Pancreas (tissue), 10 donors: ENCODE results near the gene BPGM. TPM values are rescaled to one million over a fixed set of nuclear protein-coding genes. Genes with fewer than 3 reads are reported as not detected.

Experiments
- ATAC-seq, 4 donors: fragments of 200-7000 bp; cut with Tn5 transposase; one replicate each; pipeline versions ENCODE4 v1.8.0 to v1.9.1; 2020; ENCODE audit warnings: mild to moderate bottlenecking in 4 of 4, moderate library complexity in 4 of 4
- DNase-seq, 6 donors: peaks; one replicate each; pipeline ENCODE4 v3.0.0-alpha.2; 2020
- FAIRE-seq: peaks from 2 replicates; lab custom pipeline; 2012; peaks lifted over from hg19 to GRCh38; lab: Jason Lieb, UNC
- H3K27ac ChIP-seq, 4 donors: fragments of 200-600 bp; sonication (generic); 1 replicate in 3 of 4; 2 replicates in 1 of 4; pipeline versions ENCODE4 v1.5.0 to v1.8.0; 2020
- H3K27me3 ChIP-seq, 4 donors: fragments of 200-600 bp; one replicate each; pipeline ENCODE4 v1.8.0; 2021
- H3K36me3 ChIP-seq, 3 donors: fragments of 200-600 bp; sonication (generic) in 1 of 3; one replicate each; pipeline versions ENCODE4 v1.5.0 to v1.8.0; 2020 to 2021
- H3K4me1 ChIP-seq, 3 donors: fragments of 200-600 bp; one replicate each; pipeline ENCODE4 v1.8.0; 2021
- H3K4me3 ChIP-seq, 4 donors: fragments of 200-600 bp; sonication (generic) in 2 of 4; one replicate each; pipeline versions ENCODE4 v1.5.0 to v1.8.0; 2020 to 2021
- H3K9me3 ChIP-seq, 4 donors: fragments of 200-600 bp; one replicate each; pipeline ENCODE4 v1.8.0; 2021
- CTCF ChIP-seq, 4 donors: fragments of 200-600 bp; sonication (generic) in 3 of 4; IDR thresholded peaks; one replicate each; pipeline versions ENCODE4 v1.5.0 to v1.8.0; 2021; ENCODE audit warnings: antibody characterized with exemption in 4 of 4
- WGBS, 2 donors: extraction: QIAGEN DNeasy Blood & Tissue Kit; methylation state at CpG; one replicate each; pipeline ENCODE4 v1.1.7; 2013; 5-methylcytosine and 5-hydroxymethylcytosine counted together
- intact Hi-C, 3 donors: fragments of 100-400 bp; cut with DNase I; formaldehyde crosslinking; loops; one replicate each; pipeline versions ENCODE4 v1.11.1 to v1.14.2; 2022
- polyA plus RNA-seq, 2 donors: library from polyadenylated mRNA; stranded (reverse); fragments of 200-250 nt; gene quantifications; one replicate each; pipeline ENCODE4 v1.2.3, GENCODE V29; 2013
- total RNA-seq, 6 donors: library from RNA; stranded (reverse); fragmentation: NEBNext Ultra II Directional in 4 of 6; extraction: Animal tissue kit (Norgen Biotek cat#: 25700) in 4 of 6; gene quantifications; one replicate each; pipeline versions ENCODE4 v1.2.1 to v1.2.4, GENCODE V29; 2021 to 2023
- donor health status: healthy with polysubstance abuse.
- donor health status: DM: no; HTN: no; CAD: no; lungs with moderate emphysema.
- donor health status: DM: no; HTN: no; CAD: no.
- donor health status: control.
- donor health status: control.
- donor health status: Bipolar disorder and iron deficiency.
- donor health status: DM: yes; HTN: yes; CAD: no.
- donor health status: DM: no; HTN: no; CAD: no.
- donor health status: DM: no; HTN: no; CAD: no.
- donor health status: DM: yes; HTN: yes; CAD: no.

The BPGM gene
- total and polyA plus RNA-seq, 8 donors = 2.8 to 10.0 (median 6.9) TPM

- Histone ChIP-seq H3K9me3 (no peaks in the 10 kb centered on the region), H3K4me3 (no peak overlapping the region), H3K4me1 (no peaks in the 10 kb centered on the region), H3K27ac (no peak overlapping the region), H3K27me3 (no peaks in the 10 kb centered on the region), H3K36me3 (no peaks in the 10 kb centered on the region)
- FAIRE-seq (no peak), ATAC-seq (no peak), DNase-seq (no peak)
- WGBS, 2 donors = 64 to 78% methylated on average over 5 of the region's 5 CpGs
- TF ChIP-seq CTCF (IDR thresholded peaks at IDR 0.05) = no peak
- intact Hi-C loops = loop anchor here in 1 of 3 donors (10.0 kb wide), 1 partner anchor 249 kb away; no protein-coding TSS in a partner anchor
These were observed 49.6 kb downstream of the BPGM start for GRCh38 chr7:134696261-134696660.

GRCh38 chr7:134697205-134697886 is 50.7 kb downstream of the BPGM start:
- Histone ChIP-seq H3K9me3 (no peaks in the 10 kb centered on the region), H3K27me3 (no peaks in the 10 kb centered on the region), H3K4me1 (no peaks in the 10 kb centered on the region), H3K4me3 (no peak overlapping the region), H3K36me3 (no peaks in the 10 kb centered on the region), H3K27ac (no peak overlapping the region)
- TF ChIP-seq CTCF (IDR thresholded peaks at IDR 0.05) = no peak
- DNase-seq = no peak
- no peak for ATAC-seq
- 87 to 92% methylated on average over 3 of the region's 3 CpGs for WGBS, 2 donors
- FAIRE-seq = no peak
- intact Hi-C loops = loop anchor here in 1 of 3 donors (10.0 kb wide), 1 partner anchor 247 kb away; no protein-coding TSS in a partner anchor

- intact Hi-C loops = loop anchor here in 1 of 3 donors (10.0 kb wide), 1 partner anchor 246 kb away; no protein-coding TSS in a partner anchor
- Histone ChIP-seq H3K36me3 (no peaks in the 10 kb centered on the region), H3K9me3 (no peaks in the 10 kb centered on the region), H3K27me3 (no peaks in the 10 kb centered on the region), H3K4me1 (no peaks in the 10 kb centered on the region), H3K27ac (no peak overlapping the region), H3K4me3 (no peak overlapping the region)
- TF ChIP-seq CTCF (IDR thresholded peaks at IDR 0.05) = no peak
- WGBS, 2 donors = 96 to 97% methylated on average over 1 of the region's 1 CpG
- ATAC-seq (no peak), FAIRE-seq (no peak), DNase-seq (no peak)
These were observed 51.8 kb downstream of the BPGM start for GRCh38 chr7:134698481-134698880.

GRCh38 chr7:134699021-134699818 is 52.6 kb downstream of the BPGM start:
- TF ChIP-seq CTCF (IDR thresholded peaks at IDR 0.05) = no peak
- 67 to 86% methylated on average over 8 of the region's 8 CpGs for WGBS, 2 donors
- Histone ChIP-seq H3K36me3 (no peaks in the 10 kb centered on the region), H3K27me3 (no peaks in the 10 kb centered on the region), H3K4me3 (no peak overlapping the region), H3K27ac (no peak overlapping the region), H3K9me3 (no peaks in the 10 kb centered on the region), H3K4me1 (no peaks in the 10 kb centered on the region)
- ATAC-seq (no peak), DNase-seq (no peak), FAIRE-seq (no peak)
- intact Hi-C loops = loop anchor here in 1 of 3 donors (10.0 kb wide), 1 partner anchor 246 kb away; no protein-coding TSS in a partner anchor
